A549 treated with CpdA at 1 μM for 4 hours (cell line): Measurements from ENCODE around the gene CEACAM1. TPM values are rescaled to one million over a fixed set of nuclear protein-coding genes. Genes with fewer than 3 reads are reported as not detected.

Source experiments
- total RNA-seq: library from RNA; stranded (reverse); fragments of 200-300 nt; extraction: Qiagen RNA extraction; gene quantifications from 5 replicates; pipeline ENCODE4 v1.2.3, GENCODE V29; 2022; ENCODE audit warnings: low read depth

Gene CEACAM1
- 1.6 to 2.0 TPM (median 1.8 TPM) in 5 replicates for total RNA-seq

GRCh38 chr19:42528354-42529247, at the start of gene CEACAM1:
Gene CEACAM1, minus strand, starts transcription at chr19:42528481. Its CDS starts 107 bp downstream, at chr19:42528374.

Other genes starting within 250 kb of the CEACAM1 start
- 3.6 to 4.9 TPM (median 4.5 TPM) in 5 replicates for gene PRR19, start 226.3 kb downstream of the CEACAM1 start, total RNA-seq
- 131 to 157 TPM (median 139 TPM) in 5 replicates for gene PAFAH1B3, start 225.9 kb downstream of the CEACAM1 start, total RNA-seq
- 3.0 to 3.9 TPM (median 3.5 TPM) in 5 replicates for gene TMEM145, start 215.2 kb downstream of the CEACAM1 start, total RNA-seq
- 21.6 to 29.0 TPM (median 24.4 TPM) in 5 replicates for gene MEGF8, start 202.8 kb downstream of the CEACAM1 start, total RNA-seq
- 39.7 to 50.8 TPM (median 46.1 TPM) in 5 replicates for gene CNFN, start 138.2 kb downstream of the CEACAM1 start, total RNA-seq
- gene LIPE, start 101.1 kb downstream of the CEACAM1 start, total RNA-seq, result 1.6 to 3.1 TPM (median 2.3 TPM) in 5 replicates
- gene CXCL17, start 85.5 kb downstream of the CEACAM1 start, total RNA-seq, result 0.07 to 0.12 TPM in 2 of 5 replicates, not detected in the others
- not detected in 5 replicates for gene CEACAM8, start 66.4 kb upstream of the CEACAM1 start, total RNA-seq
- 0.10 to 0.17 TPM (median 0.17 TPM) in 3 of 5 replicates, not detected in the others for gene PSG3, start 212.0 kb upstream of the CEACAM1 start, total RNA-seq
- 0.09 to 0.24 TPM (median 0.17 TPM) in 5 replicates for gene PSG8, start 237.2 kb upstream of the CEACAM1 start, total RNA-seq